Trophoblast cell (in vitro differentiated cells and primary cell): Measurements from ENCODE around the gene BCAS4.
A peak's percentile ranks its signal among the peaks of the same experiment; 100 is the strongest.

Experiments
- DNase-seq, 2 donors: peaks; one replicate each; pipeline ENCODE4 v3.0.0-alpha.2; 2016
- H2AFZ ChIP-seq: 2 replicates; pipeline ENCODE4 v1.6.1; 2013; ENCODE audit warnings: low read length, moderate library complexity, mild to moderate bottlenecking; ENCODE audit not compliant: insufficient read depth, poor library complexity
- H2AK5ac ChIP-seq: 2 replicates; pipeline ENCODE4 v1.6.1; 2013; ENCODE audit warnings: mild to moderate bottlenecking, low read length
- H2BK120ac ChIP-seq: 2 replicates; pipeline ENCODE4 v1.6.1; 2013; ENCODE audit warnings: low read length, mild to moderate bottlenecking, moderate library complexity; ENCODE audit not compliant: insufficient read depth, poor library complexity
- H2BK12ac ChIP-seq: 2 replicates; pipeline ENCODE4 v1.6.1; 2013; ENCODE audit warnings: mild to moderate bottlenecking, low read length, moderate library complexity
- H2BK5ac ChIP-seq: 2 replicates; pipeline ENCODE4 v1.6.1; 2013; ENCODE audit warnings: low read length, low read depth, moderate library complexity, mild to moderate bottlenecking; ENCODE audit not compliant: poor library complexity
- H3K14ac ChIP-seq: 2 replicates; pipeline ENCODE4 v1.6.1; 2013; ENCODE audit warnings: mild to moderate bottlenecking, low read length
- H3K18ac ChIP-seq: 2 replicates; pipeline ENCODE4 v1.6.1; 2013; ENCODE audit warnings: mild to moderate bottlenecking, low read length
- H3K23ac ChIP-seq: 2 replicates; pipeline ENCODE4 v1.6.1; 2013; ENCODE audit warnings: low read length
- H3K27ac ChIP-seq: 2 replicates; pipeline ENCODE4 v1.5.1; 2013; ENCODE audit warnings: low read depth, mild to moderate bottlenecking, inconsistent platforms, low read length, moderate library complexity
- H3K27me3 ChIP-seq: 2 replicates; pipeline ENCODE4 v1.6.1; 2013; ENCODE audit warnings: inconsistent platforms, mild to moderate bottlenecking, low read length, moderate library complexity; ENCODE audit not compliant: insufficient read depth
- H3K36me3 ChIP-seq, 2 experiments: 1 replicate in 1 of 2; 2 replicates in 1 of 2; pipeline ENCODE4 v1.6.1; 2013; ENCODE audit warnings: low read length in 2 of 2, mild to moderate bottlenecking in 2 of 2, moderate library complexity in 1 of 2; ENCODE audit not compliant: insufficient read depth in 2 of 2, control insufficient read depth in 1 of 2
- H3K4ac ChIP-seq: 2 replicates; pipeline ENCODE4 v1.6.1; 2013; ENCODE audit warnings: low read depth, mild to moderate bottlenecking, low read length, moderate library complexity
- H3K4me1 ChIP-seq, 2 experiments: 1 replicate in 1 of 2; 2 replicates in 1 of 2; pipeline ENCODE4 v1.6.1; 2013; ENCODE audit warnings: low read length in 2 of 2, mild to moderate bottlenecking in 2 of 2, moderate library complexity in 1 of 2; ENCODE audit not compliant: insufficient read depth in 2 of 2, control insufficient read depth in 1 of 2
- H3K4me2 ChIP-seq: 2 replicates; pipeline ENCODE4 v1.6.1; 2013; ENCODE audit warnings: inconsistent platforms, mild to moderate bottlenecking, low read length, moderate library complexity
- H3K4me3 ChIP-seq: 2 replicates; pipeline ENCODE4 v1.5.1; 2013; ENCODE audit warnings: mild to moderate bottlenecking, low read depth, low read length, inconsistent platforms
- H3K79me1 ChIP-seq: one replicate; pipeline ENCODE4 v1.6.1; 2013; ENCODE audit warnings: low read length
- H3K79me2 ChIP-seq: 2 replicates; pipeline ENCODE4 v1.6.1; 2013; ENCODE audit warnings: low read length, mild to moderate bottlenecking; ENCODE audit not compliant: control insufficient read depth, insufficient read depth, poor library complexity
- H3K9ac ChIP-seq: 2 replicates; pipeline ENCODE4 v1.6.1; 2013; ENCODE audit warnings: mild to moderate bottlenecking, low read length
- H3K9me3 ChIP-seq: 2 replicates; pipeline ENCODE4 v1.6.1; 2013; ENCODE audit warnings: low read depth, mild to moderate bottlenecking, control low read depth, inconsistent platforms, low read length; ENCODE audit not compliant: insufficient read depth
- H4K12ac ChIP-seq: 2 replicates; pipeline ENCODE4 v1.6.1; 2013; ENCODE audit warnings: low read depth, mild to moderate bottlenecking, low read length, moderate library complexity
- H4K8ac ChIP-seq: 2 replicates; pipeline ENCODE4 v1.6.1; 2013; ENCODE audit warnings: low read depth, mild to moderate bottlenecking, low read length, moderate library complexity
- H4K91ac ChIP-seq: one replicate; pipeline ENCODE4 v1.6.1; 2013; ENCODE audit warnings: low read depth, mild to moderate bottlenecking, low read length, moderate library complexity
- WGBS: extraction: QIAGEN DNeasy Blood & Tissue Kit; methylation state at CpG from one replicate; pipeline ENCODE4 v1.1.7; 2013; ENCODE audit warnings: missing lambda C conversion rate; ENCODE audit not compliant: insufficient read length, insufficient coverage; ENCODE audit errors: extremely low coverage; 5-methylcytosine and 5-hydroxymethylcytosine counted together

Gene BCAS4

GRCh38 chr20:50844430-50845100 is 49.7 kb downstream of the BCAS4 start:
- Histone ChIP-seq H2BK120ac (no peak overlapping the region), H3K9ac (no peak overlapping the region), H2BK12ac (no peak overlapping the region), H3K4ac (no peak overlapping the region), H3K36me3 (no peaks in the 10 kb centered on the region), H3K18ac (no peak overlapping the region), H4K8ac (no peak overlapping the region), H4K91ac (no peak overlapping the region), H3K79me1 (no peaks in the 10 kb centered on the region), H3K27ac (no peak overlapping the region), H3K4me1 (peaks cover 7 to 8% of the 10 kb centered on the region in 2 experiments), H2AK5ac (no peak overlapping the region), H3K79me2 (no peaks in the 10 kb centered on the region), H3K23ac (no peak overlapping the region), H4K12ac (no peak overlapping the region), H3K4me2 (no peak overlapping the region), H3K27me3 (no peaks in the 10 kb centered on the region), H3K14ac (no peak overlapping the region), H3K9me3 (no peaks in the 10 kb centered on the region), H2AFZ (no peak overlapping the region), H3K4me3 (no peak overlapping the region), H2BK5ac (no peak overlapping the region)
- WGBS: no CpG with 5 or more reads among the region's 9 CpGs
- DNase-seq: no peak

GRCh38 chr20:50845566-50846215 is 50.8 kb downstream of the BCAS4 start:
- H2BK120ac ChIP-seq: no peak overlapping the region
- no peak overlapping the region for H3K18ac ChIP-seq
- H3K79me2 ChIP-seq: no peaks in the 10 kb centered on the region
- H3K27me3 ChIP-seq: no peaks in the 10 kb centered on the region
- H3K9me3 ChIP-seq: no peaks in the 10 kb centered on the region
- H2AFZ ChIP-seq: no peak overlapping the region
- H3K4me1 ChIP-seq: peaks cover 7 to 8% of the 10 kb centered on the region in 2 experiments
- DNase-seq: no peak
- no peak overlapping the region for H4K12ac ChIP-seq
- H3K79me1 ChIP-seq: no peaks in the 10 kb centered on the region
- no peak overlapping the region for H3K23ac ChIP-seq
- no peak overlapping the region for H4K91ac ChIP-seq
- H3K27ac ChIP-seq: no peak overlapping the region
- no peak overlapping the region for H4K8ac ChIP-seq
- no peak overlapping the region for H3K14ac ChIP-seq
- H3K4ac ChIP-seq: no peak overlapping the region
- H3K36me3 ChIP-seq: no peaks in the 10 kb centered on the region
- H3K4me3 ChIP-seq: no peak overlapping the region
- no peak overlapping the region for H3K4me2 ChIP-seq
- no peak overlapping the region for H2BK12ac ChIP-seq
- no CpG with 5 or more reads among the region's 15 CpGs for WGBS
- no peak overlapping the region for H2BK5ac ChIP-seq
- H3K9ac ChIP-seq: no peak overlapping the region
- H2AK5ac ChIP-seq: peak overlapping the region; percentile 39

GRCh38 chr20:50848341-50848808 is 53.5 kb downstream of the BCAS4 start:
- H3K27me3 ChIP-seq: no peaks in the 10 kb centered on the region
- H3K9ac ChIP-seq: no peak overlapping the region
- DNase-seq: peak in 1 of 2 donors; percentile 23
- H2BK120ac ChIP-seq: no peak overlapping the region
- H3K4me3 ChIP-seq: no peak overlapping the region
- no peaks in the 10 kb centered on the region for H3K79me1 ChIP-seq
- no peaks in the 10 kb centered on the region for H3K36me3 ChIP-seq
- peaks cover 4 to 7% of the 10 kb centered on the region in 2 experiments for H3K4me1 ChIP-seq
- no peaks in the 10 kb centered on the region for H3K9me3 ChIP-seq
- no peak overlapping the region for H2BK12ac ChIP-seq
- no peak overlapping the region for H3K18ac ChIP-seq
- WGBS: no CpG with 5 or more reads among the region's 8 CpGs
- H4K8ac ChIP-seq: no peak overlapping the region
- no peak overlapping the region for H3K23ac ChIP-seq
- H3K4me2 ChIP-seq: no peak overlapping the region
- no peak overlapping the region for H2AFZ ChIP-seq
- H4K12ac ChIP-seq: no peak overlapping the region
- H3K79me2 ChIP-seq: no peaks in the 10 kb centered on the region
- no peak overlapping the region for H3K4ac ChIP-seq
- H3K27ac ChIP-seq: no peak overlapping the region
- H4K91ac ChIP-seq: no peak overlapping the region
- H3K14ac ChIP-seq: no peak overlapping the region
- H2BK5ac ChIP-seq: no peak overlapping the region
- H2AK5ac ChIP-seq: no peak overlapping the region

GRCh38 chr20:50848846-50849673 is 54.2 kb downstream of the BCAS4 start:
- Histone ChIP-seq H4K8ac (no peak overlapping the region), H3K79me2 (no peaks in the 10 kb centered on the region)
- WGBS: no CpG with 5 or more reads among the region's 18 CpGs

More at GRCh38 chr20:50848846-50849673, 54.2 kb downstream of the BCAS4 start:
- no peak overlapping the region for H3K23ac ChIP-seq
- no peak overlapping the region for H3K18ac ChIP-seq
- H4K12ac ChIP-seq: no peak overlapping the region
- H3K79me1 ChIP-seq: no peaks in the 10 kb centered on the region
- H3K4me3 ChIP-seq: no peak overlapping the region
- no peak overlapping the region for H3K4me2 ChIP-seq
- no peak overlapping the region for H4K91ac ChIP-seq
- H3K4me1 ChIP-seq: peaks cover 2 to 7% of the 10 kb centered on the region in 2 experiments
- no peak overlapping the region for H3K27ac ChIP-seq
- no peaks in the 10 kb centered on the region for H3K27me3 ChIP-seq
- no peak overlapping the region for H2AK5ac ChIP-seq
- H2AFZ ChIP-seq: no peak overlapping the region
- no peak overlapping the region for H2BK5ac ChIP-seq
- H3K9ac ChIP-seq: no peak overlapping the region
- H3K4ac ChIP-seq: no peak overlapping the region
- no peak overlapping the region for H2BK12ac ChIP-seq
- H3K14ac ChIP-seq: no peak overlapping the region
- DNase-seq: no peak
- no peak overlapping the region for H2BK120ac ChIP-seq
- no peaks in the 10 kb centered on the region for H3K36me3 ChIP-seq
- no peaks in the 10 kb centered on the region for H3K9me3 ChIP-seq
